Stimulated activated naive CD4-positive, alpha-beta T cell (primary cell): ENCODE results near the gene PNMA8C.
"Not testable (repeated sequence)": the region's sequence is repeated elsewhere in the genome, so short reads cannot be mapped to it uniquely, and the experiment has no call there.

Experiments used
- DNase-seq, 6 experiments: peaks; one replicate each; lab custom pipeline; 2025; lab: John Stamatoyannopoulos, UW

PNMA8C gene

GRCh38 chr19:46388311-46389095, 40.2 kb downstream of the PNMA8C start:
- DNase-seq: no peak

- no peak for DNase-seq
Measured at GRCh38 chr19:46387713-46388130, 41.0 kb downstream of the PNMA8C start.

- no peak for DNase-seq
Measured at GRCh38 chr19:46386996-46387712, 41.6 kb downstream of the PNMA8C start.

- DNase-seq: no peak
Measured at GRCh38 chr19:46386151-46386550, 42.6 kb downstream of the PNMA8C start.

- no peak for DNase-seq
Measured at GRCh38 chr19:46385636-46386035, 43.1 kb downstream of the PNMA8C start.

- no peak for DNase-seq
Measured at GRCh38 chr19:46384396-46384795, 44.3 kb downstream of the PNMA8C start.

- DNase-seq: no peak
Measured at GRCh38 chr19:46383846-46384245, 44.9 kb downstream of the PNMA8C start.

- DNase-seq: no peak
Measured at GRCh38 chr19:46383171-46383815, 45.4 kb downstream of the PNMA8C start.

GRCh38 chr19:46381756-46382345, 46.9 kb downstream of the PNMA8C start:
- no peak for DNase-seq

GRCh38 chr19:46381346-46381745, 47.4 kb downstream of the PNMA8C start:
- DNase-seq: no peak

- DNase-seq: no peak
Measured at GRCh38 chr19:46380690-46381089, 48.0 kb downstream of the PNMA8C start.

- no peak for DNase-seq
Measured at GRCh38 chr19:46378268-46378667, 50.5 kb downstream of the PNMA8C start.

- no peak for DNase-seq
Measured at GRCh38 chr19:46376241-46377153, 52.2 kb downstream of the PNMA8C start.

GRCh38 chr19:46375476-46376067, 53.2 kb downstream of the PNMA8C start:
- DNase-seq: not testable (repeated sequence)
